ENCODE measurements around the gene HDAC4. TPM values are rescaled to one million over a fixed set of nuclear protein-coding genes. Genes with fewer than 3 reads are reported as not detected.

Gene HDAC4
- total and polyA plus RNA-seq, 2 of the 8 experiments (the other 6 are each of a cell fraction or from before 2014, with no cell fraction given), result 15.4 to 31.5 TPM

DNA sequence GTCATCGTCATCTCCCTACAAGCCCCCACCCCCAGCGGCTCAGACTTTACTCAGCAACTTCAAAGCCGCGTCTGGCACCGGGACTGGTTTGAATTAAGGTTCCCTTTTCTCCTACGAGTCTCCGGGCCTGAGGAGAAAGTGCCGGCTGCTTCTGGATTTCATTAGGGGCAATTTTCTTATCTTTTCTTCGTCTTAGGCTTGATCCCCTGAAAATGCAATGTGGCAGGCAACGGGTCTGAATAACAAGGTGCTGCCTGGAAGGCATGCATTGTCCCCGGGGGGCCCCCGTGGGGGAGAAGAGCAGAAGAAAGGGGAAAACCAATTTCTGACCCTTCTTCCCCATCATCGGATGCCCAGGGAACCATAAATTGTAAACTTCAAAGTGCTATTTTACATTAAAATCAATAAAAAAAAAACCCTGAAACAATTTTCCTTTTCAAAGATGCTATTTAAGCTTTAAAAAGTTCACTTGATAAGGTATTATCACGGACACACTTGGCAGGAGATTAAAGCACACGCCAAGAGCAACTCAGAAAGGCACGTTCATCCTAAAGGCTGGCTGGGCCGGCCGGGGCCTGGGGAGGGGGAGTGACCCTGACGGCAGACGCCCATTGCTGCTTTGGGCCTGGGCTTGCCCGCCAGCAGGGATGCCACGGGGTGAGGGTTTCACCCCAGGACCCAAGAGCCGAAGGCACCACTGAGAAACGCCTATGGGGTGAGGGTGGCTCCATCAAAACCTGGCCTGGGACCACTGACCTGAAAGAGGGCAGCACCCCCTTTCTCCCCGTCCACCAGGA lies 322.5 kb downstream of the HDAC4 start:
- DNase-seq (ENCODE audit: low read depth in 1 of 2, low spot score in 2 of 2) (no peak), FAIRE-seq (no peak)
- ChIA-PET CTCF (ENCODE audit: partially characterized antibody) (no interaction called here), POLR2A (ENCODE audit: partially characterized antibody) (no interaction called here)
- peaks cover 0 to 8% (median 0%) of the 10 kb centered on the region in 4 experiments; a peak in 1 of 8 replicates for H3K36me3 ChIP-seq (ENCODE audit: control insufficient read depth in 2 of 4, insufficient read depth in 4 of 4, low read length in 3 of 4)
- H2BK12ac ChIP-seq (ENCODE audit: low read depth, low read length), result no peak overlapping the region
- no peak overlapping the region for H3K56ac ChIP-seq (replicated peaks; ENCODE audit: insufficient read length, low read depth, low read length)
- no peak overlapping the region for H3K9ac ChIP-seq (replicated peaks in 1 of 4; ENCODE audit: extremely low read depth in 1 of 4, low read depth in 3 of 4, low read length in 3 of 4)
- no peak overlapping the region for H3K4me2 ChIP-seq (ENCODE audit: insufficient read depth in 1 of 2, low read depth in 2 of 2, low read length in 2 of 2)
- H2BK120ac ChIP-seq (replicated peaks; ENCODE audit: low read depth, low read length), result no peak overlapping the region
- no peak overlapping the region for H3K27ac ChIP-seq (ENCODE audit: low read depth, low read length)
- WGBS, 2 experiments (ENCODE audit: extremely low coverage in 1 of 2, insufficient coverage in 1 of 2, insufficient read length in 1 of 2, insufficient replicate concordance in 2 of 2, low coverage in 1 of 2, low lambda C conversion rate in 2 of 2, missing lambda C conversion rate in 1 of 2), result 94% methylated on average over 20 of the region's 25 CpGs; no CpG with 5 or more reads in 1 of the 2 experiments
- no peaks in the 10 kb centered on the region for H3K79me1 ChIP-seq (ENCODE audit: low read depth, low read length)
- no peak overlapping the region for H3K18ac ChIP-seq (ENCODE audit: extremely low read depth, low read length)
- no peak overlapping the region for H2AFZ ChIP-seq (ENCODE audit: low read length)
- TF ChIP-seq BCL11A (IDR thresholded peaks at IDR 0.05; ENCODE audit: low read depth in 2 of 2, low read length in 2 of 2) (no peak), ATF2 (IDR thresholded peaks at IDR 0.05; ENCODE audit: low read length) (no peak), EGR1 (IDR thresholded peaks at IDR 0.05; ENCODE audit: borderline replicate concordance, low read depth, low read length) (no peak), KDM5A (IDR thresholded peaks at IDR 0.05; ENCODE audit: low read length) (no peak), GTF2F1 (IDR thresholded peaks at IDR 0.05; ENCODE audit: borderline replicate concordance, low read depth, low read length) (no peak), CEBPB (IDR thresholded peaks at IDR 0.05; ENCODE audit: low read depth, low read length) (no peak), RBBP5 (IDR thresholded peaks at IDR 0.05; ENCODE audit: borderline replicate concordance, low read depth, low read length) (no peak), JUN (IDR thresholded peaks at IDR 0.05; ENCODE audit: low read depth, low read length) (no peak), YY1 (IDR thresholded peaks at IDR 0.05; ENCODE audit: low read depth, low read length) (no peak), SIN3A (conservative IDR thresholded peaks at IDR 0.05 in 1 of 2, IDR thresholded peaks at IDR 0.05 in 1 of 2; ENCODE audit: low read depth in 1 of 2, low read length in 2 of 2) (no peak)
- no peak overlapping the region for H4K91ac ChIP-seq (replicated peaks; ENCODE audit: insufficient read length, low read length)
- no peak overlapping the region; the same call in 1 of the 2 replicates for H4K8ac ChIP-seq (ENCODE audit: extremely low read depth, insufficient read depth, low read length)
- H2BK20ac ChIP-seq (ENCODE audit: low read length), result no peak overlapping the region
- no peaks in the 10 kb centered on the region for H3K9me3 ChIP-seq (ENCODE audit: insufficient read depth in 2 of 2, low read depth in 1 of 2, low read length in 1 of 2)
- H4K20me1 ChIP-seq (replicated peaks in 1 of 2; ENCODE audit: control insufficient read depth in 1 of 2, insufficient read depth in 2 of 2, low read length in 2 of 2), result peaks cover 0 to 12% of the 10 kb centered on the region in 2 experiments
- H3K79me2 ChIP-seq (ENCODE audit: control insufficient read depth in 1 of 2, insufficient read depth in 2 of 2, low read length in 2 of 2), result no peaks in the 10 kb centered on the region
- no peak overlapping the region for H2AK5ac ChIP-seq (ENCODE audit: low read depth, low read length)
- no peaks in the 10 kb centered on the region for H3K4me1 ChIP-seq (replicated peaks in 1 of 4; ENCODE audit: control insufficient read depth in 3 of 4, insufficient read depth in 4 of 4, low read length in 3 of 4)
- H2BK15ac ChIP-seq (ENCODE audit: low read length), result no peak overlapping the region
- H3K4me3 ChIP-seq (ENCODE audit: extremely low read depth in 1 of 4, insufficient read depth in 2 of 4, low read depth in 3 of 4, low read length in 4 of 4), result no peak overlapping the region
- H3K14ac ChIP-seq (ENCODE audit: insufficient read length), result no peak overlapping the region
- no peak overlapping the region for H4K5ac ChIP-seq (ENCODE audit: insufficient read length, low read depth, low read length)
- no peak overlapping the region for H3K4ac ChIP-seq (replicated peaks; ENCODE audit: insufficient read length, low read depth, low read length)
- H3K23me2 ChIP-seq (ENCODE audit: low read depth, low read length), result no peaks in the 10 kb centered on the region
- H2BK5ac ChIP-seq (ENCODE audit: low read depth, low read length), result no peak overlapping the region
- H3K27me3 ChIP-seq (replicated peaks in 1 of 4; ENCODE audit: control insufficient read depth in 3 of 4, extremely low read depth in 1 of 4, insufficient read depth in 3 of 4, low read length in 3 of 4), result no peaks in the 10 kb centered on the region
- no peak overlapping the region for H3K23ac ChIP-seq (ENCODE audit: insufficient read length)

Data from H1 (cell line).